ENCODE results near the gene COA1. TPM values are rescaled to one million over a fixed set of nuclear protein-coding genes. Genes with fewer than 3 reads are reported as not detected.
"Not testable (repeated sequence)": the region's sequence is repeated elsewhere in the genome, so short reads cannot be mapped to it uniquely, and the experiment has no call there.

The COA1 gene
- total RNA-seq, 1 donor from 2014 or later: 42.9 TPM

DNA sequence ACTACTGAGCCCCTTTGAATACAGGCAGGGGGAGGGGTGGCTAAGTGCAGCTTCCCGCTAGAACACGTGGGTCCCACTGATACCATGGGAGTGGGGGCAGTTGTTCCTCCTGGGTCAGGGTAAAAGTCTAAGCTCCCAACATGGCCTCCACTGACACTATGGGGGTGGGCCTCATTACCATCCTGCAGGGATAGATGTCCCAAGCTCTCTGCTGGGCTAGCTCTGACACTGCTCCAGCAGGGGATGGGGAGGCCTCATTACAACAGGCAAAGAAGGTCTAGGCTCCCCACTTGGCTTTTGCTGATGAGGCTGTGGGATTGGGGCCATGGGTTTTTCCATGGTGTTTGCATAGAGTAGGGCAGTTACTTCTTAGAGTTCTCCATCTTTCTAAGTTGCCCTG lies 94.9 kb downstream of the COA1 start:
- DNase-seq (ENCODE audit: low spot score): no peak

DNA sequence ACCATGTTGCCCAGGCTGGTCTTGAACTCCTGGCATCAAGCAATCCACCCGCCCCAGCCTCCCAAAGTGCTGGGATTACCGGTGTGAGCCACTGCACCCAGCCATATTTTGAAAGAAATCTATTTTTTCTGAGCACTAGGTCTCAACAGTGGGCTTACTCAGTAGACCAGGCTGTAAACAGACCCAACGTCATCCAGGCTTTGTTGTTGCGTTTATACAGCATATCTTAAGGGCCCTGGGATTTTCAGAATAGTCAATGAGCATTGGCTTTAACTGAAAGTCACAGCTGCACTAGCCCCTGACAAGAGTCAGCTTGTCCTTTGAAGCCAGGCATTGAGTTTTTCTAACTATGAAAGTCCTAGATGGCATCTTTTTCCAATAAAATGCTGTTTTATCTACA lies 96.6 kb downstream of the COA1 start:
- no peak for DNase-seq (ENCODE audit: low spot score)

DNA sequence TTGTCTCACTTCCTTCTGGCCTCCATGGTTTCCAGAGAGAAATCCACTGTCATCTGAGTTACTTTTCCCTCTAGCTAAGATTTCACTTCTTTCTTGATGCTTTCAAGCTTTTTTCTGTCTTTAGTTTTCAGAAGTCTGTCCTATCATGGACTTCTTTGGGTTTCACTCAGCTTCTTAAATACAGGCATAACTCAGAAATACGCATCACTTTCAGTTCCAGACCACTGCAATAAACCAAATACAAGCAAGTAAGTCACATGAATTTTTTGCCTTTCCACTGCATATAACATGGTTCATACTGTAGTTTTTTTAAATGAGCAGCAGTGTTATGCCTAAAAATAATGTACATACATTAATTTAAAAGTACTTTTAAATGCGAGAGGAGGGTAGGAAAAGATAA lies 97.8 kb downstream of the COA1 start:
- no peak for DNase-seq (ENCODE audit: low spot score)

DNA sequence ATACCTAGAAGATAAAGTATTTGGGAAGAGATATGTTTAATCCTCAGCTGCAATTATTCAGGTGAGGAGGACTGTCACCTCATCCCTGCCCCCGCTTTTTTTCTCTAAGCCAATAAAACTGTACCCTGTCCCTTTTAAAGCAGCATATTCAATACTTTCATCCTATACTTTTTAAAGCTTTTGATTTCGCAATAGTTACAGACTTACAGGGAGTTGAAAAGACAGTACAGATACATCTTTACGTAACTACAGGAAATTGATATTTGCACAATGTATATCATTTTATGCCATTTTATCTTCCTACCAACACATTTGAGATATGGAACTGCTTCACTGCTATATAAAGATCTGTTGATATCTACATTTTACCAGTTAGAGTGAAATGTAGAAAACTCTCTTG lies 98.8 kb downstream of the COA1 start:
- DNase-seq (ENCODE audit: low spot score): no peak

DNA sequence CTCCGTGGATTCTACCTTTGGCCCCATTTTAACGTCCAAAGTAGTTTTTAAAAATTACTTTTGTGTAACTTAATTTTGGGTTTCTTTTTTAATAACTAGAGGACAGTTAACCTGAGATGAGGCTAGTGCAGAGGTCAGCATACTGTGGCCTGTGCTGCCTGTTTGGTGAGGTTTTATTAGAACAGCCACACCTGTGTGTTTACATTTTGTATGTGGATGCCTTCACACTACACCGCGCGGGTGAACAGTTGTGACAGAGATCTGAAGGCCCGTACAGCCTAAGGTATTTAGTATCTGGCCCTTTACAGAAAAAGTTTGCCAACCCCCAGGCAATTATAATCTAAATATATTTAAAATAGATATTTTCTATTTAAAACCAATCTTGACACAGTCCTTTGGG lies 99.5 kb downstream of the COA1 start:
- DNase-seq (ENCODE audit: low spot score): no peak

DNA sequence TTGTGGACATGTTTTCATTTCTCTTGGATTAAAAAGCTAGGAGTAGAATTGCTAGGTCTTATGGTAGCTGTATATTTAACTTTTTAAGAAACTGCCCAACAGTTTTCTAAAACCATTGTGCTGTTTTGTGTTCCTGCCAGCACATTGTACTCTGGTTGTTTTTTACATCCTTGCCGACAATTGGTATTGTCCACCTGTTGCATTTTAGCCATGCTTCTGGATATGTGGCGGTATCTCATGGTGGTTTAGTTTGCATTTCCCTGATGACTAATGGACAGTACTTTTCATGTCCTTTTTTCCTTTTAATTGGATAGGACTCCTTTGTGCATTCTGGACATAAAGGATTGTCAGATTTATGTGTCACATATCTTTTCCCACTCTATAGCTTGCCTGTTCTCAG lies 100.9 kb downstream of the COA1 start:
- DNase-seq (ENCODE audit: low spot score): no peak

DNA sequence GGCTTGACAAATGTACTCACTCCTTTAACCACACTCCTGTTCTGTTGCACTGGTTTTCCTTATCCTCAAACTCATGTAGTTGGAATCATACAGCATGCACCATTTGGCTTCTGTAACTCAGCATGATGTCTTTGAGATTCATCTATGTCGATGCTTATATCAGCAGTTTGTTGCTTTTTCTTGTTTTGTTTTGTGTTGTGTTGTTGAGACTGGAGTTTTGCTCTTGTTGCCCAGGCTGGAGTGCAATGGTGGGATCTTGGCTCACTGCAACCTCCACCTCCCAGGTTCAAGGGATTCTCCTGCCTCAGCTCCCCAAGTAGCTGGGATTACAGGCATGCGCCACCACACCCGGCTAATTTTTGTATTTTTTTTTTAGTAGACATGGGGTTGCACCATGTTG lies 101.5 kb downstream of the COA1 start:
- not testable (repeated sequence) for DNase-seq (ENCODE audit: low spot score)

DNA sequence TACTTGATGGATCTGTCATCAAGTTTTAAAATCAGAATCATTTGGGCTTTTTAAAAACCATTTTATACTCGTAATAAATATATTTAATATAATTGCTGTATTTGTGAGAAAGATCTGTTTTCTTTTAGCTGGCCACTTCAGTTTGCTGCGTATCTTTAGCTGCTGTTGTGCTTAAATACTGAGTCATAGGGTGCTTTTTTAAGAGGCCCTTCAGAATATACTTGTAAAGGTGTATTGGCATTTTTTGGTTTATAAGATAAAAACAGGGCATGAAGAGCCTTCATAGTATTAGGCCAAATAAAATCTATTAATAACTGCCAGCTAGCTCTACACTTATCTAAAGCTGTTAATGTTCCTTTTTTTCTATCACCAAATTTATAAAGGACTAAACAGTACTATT lies 102.6 kb downstream of the COA1 start:
- DNase-seq (ENCODE audit: low spot score): no peak

DNA sequence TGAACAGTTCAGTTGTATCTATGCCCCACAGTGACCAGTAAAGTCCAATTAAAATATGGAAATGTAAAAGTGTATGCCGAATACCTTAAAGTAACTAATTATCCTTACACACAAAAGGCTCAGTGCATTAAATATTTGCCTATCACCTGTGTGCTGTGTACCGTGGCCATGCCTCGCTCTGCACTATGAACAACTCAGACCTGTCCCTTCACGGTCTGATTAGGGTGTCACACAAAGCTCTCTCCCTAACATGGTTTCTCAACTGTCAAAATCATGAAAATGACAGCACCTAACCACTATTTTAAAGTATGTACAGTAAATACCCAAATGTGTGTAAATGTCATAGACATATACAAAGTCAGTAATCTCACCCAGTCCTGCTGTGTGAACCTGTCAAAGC lies 103.3 kb downstream of the COA1 start:
- no peak for DNase-seq (ENCODE audit: low spot score)

DNA sequence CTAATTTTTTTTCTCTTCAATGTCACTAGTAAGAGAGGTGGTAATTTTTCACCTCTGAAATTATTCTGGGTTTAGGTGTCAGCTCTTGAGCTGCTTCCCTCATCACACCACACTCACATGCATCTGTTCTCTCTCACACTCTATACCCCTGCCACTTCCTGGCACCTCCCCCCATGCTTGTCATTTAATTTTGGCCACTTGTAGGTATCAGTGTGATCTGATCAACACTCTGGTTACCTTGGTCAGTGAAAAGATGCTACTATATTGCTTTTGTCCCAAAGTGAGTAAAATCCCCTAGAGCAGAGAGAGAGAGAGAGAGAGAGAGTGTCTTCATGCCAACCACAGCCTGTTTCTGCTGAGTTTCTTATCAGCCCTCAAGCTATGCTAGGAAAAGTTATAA lies 103.9 kb downstream of the COA1 start:
- no peak for DNase-seq (ENCODE audit: low spot score)

DNA sequence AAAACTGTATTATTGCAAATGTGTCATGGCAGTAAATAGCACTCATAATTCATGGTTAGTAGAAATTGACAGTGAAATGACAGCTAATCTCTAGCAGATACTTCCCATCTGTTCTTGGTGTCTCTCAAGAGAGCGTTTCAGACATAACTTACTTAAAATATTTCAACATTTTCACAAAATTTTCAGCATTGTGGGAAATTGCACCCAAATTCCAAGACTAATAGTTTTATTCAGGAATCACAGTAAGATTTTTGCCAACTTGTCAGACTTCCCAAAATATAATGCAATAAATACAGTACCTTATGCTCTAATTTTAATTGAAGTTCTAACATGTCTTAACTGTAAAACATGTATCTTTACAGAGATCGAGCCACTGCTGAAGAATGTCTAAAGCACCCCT lies 105.2 kb downstream of the COA1 start:
- no peak for DNase-seq (ENCODE audit: low spot score)

DNA sequence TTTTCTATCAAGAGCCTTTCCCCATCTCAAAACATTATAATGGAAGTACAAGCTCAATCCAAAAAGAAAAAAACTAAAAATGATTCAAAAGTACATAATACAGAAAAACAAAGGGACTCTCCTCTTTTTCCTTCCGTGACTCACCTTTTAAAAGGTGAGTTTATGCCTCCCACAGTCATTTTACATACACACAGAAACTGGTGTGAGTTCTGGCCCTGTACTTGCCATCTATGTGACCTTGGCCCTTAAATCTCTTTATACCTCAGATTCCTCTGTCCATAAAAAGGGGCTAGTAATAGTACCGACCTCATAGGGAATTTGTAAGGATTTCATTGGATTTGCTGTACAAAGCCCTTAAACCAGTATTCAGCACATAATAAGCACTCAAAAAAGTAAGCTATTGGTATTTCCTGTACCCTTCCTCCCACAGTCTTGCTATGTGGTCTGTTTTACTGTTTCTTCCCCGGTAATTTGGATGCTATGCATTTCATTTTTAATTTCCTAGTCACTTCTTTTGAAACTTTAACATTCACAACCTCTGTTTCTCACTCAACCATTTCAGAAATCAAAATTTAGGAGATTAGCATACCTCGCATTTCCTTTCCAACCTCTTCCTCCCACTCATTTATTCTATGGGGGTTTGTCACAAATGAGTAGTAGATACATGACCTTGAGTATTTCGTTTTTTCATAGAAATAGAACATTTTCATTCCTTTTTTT lies 107.4 kb downstream of the COA1 start:
- no peak for DNase-seq (ENCODE audit: low spot score)

DNA sequence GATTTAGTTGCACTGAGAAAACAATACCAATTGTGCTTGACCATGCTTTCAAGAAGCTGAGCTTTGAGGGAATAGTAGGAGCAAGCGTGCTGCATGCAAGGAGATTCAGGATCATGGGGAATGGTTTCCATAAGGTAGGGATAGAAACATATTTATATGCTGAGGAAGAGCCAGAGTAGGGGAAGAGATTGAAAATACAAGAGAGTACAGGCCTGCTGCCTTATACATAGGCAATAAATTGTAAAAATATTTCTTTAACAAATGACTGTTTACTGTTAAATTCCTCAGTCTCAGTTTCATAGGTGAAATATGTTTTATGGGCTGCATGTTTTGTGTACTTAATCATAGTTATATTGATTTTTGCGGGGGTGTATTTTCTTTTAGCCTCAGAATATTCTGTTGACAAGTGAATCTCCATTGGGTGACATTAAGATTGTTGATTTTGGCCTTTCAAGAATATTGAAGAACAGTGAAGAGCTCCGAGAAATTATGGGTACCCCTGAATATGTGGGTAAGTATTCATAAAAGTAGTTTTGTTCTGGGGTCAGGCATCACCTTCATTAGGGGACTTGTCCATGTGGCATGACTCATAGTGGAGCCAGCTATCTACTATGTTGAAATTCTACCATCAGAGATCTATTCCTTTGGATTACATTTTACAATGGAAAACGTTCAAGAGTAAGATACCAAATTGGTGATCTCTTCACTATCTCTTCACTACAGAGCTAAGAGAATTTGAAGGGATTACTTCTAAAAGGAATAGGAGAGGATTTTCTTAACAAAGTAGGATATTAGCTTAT lies 109.9 kb downstream of the COA1 start:
- no peak for DNase-seq (ENCODE audit: low spot score)

DNA sequence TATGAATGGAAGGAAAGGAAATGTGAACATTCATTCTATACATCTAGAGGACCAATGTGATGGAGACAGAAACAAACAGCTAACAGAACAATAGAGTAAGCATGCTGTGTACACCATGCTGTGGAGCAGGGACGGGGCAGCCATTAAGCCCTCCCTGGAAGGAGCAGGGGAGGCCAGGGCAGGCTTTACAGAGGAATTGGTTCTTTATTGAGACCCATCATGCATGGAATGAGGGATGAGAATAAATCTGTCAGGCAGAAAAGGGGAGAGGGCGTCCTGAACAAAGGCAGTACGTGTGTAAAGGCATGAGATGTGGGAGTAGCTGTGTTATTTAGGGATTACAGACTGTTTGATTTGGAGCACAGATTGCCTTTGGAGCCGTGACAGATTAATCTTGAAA lies 111.2 kb downstream of the COA1 start:
- no peak for DNase-seq (ENCODE audit: low spot score)

DNA sequence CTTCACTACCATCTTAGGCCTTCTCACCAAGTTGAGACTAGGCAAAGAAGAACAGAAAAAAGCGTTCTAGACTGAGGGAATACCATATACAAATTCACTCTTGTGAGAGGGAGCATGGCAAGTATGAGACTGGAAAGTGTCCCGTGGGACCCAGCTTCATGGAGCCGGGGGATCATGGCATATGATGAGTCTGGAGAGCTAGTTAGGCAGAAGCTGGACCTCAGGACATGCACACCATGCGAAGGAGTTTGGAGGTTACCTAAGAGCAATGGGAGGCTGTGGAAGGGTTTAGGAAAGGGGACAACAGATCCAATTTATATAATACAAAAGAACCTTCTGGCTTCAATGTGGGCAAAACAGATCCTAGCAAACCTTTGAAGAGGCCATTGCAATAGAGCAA lies 112.3 kb downstream of the COA1 start:
- DNase-seq (ENCODE audit: low spot score): no peak

DNA sequence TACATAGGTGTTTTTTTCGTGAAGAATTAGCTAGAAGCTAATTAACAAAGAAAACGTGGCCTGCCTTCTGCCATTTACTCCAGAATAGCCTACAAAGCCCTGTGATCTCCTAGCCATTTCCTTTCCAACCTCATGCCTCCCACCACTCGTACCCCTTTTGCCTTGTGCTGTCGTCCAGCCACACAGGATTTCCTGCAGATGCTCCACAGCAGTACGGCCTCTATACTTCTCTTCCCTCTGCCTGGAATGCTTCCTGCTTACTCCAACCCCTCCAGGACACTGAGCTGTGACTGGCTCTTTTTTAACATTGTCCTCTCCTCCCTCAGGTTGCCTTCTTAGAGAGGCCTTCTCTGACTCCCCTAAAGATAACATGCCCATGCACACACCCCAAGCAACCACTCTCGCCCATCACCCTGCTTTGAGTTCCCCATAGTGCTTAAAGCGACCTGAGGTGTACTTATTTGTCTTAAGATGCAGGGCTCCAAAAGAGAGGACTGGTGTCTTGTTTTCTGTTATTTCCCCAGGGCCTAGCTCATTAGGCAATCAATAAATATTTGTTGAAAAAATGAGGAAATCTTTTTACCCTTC lies 113.7 kb downstream of the COA1 start:
- DNase-seq (ENCODE audit: low spot score): no peak

DNA sequence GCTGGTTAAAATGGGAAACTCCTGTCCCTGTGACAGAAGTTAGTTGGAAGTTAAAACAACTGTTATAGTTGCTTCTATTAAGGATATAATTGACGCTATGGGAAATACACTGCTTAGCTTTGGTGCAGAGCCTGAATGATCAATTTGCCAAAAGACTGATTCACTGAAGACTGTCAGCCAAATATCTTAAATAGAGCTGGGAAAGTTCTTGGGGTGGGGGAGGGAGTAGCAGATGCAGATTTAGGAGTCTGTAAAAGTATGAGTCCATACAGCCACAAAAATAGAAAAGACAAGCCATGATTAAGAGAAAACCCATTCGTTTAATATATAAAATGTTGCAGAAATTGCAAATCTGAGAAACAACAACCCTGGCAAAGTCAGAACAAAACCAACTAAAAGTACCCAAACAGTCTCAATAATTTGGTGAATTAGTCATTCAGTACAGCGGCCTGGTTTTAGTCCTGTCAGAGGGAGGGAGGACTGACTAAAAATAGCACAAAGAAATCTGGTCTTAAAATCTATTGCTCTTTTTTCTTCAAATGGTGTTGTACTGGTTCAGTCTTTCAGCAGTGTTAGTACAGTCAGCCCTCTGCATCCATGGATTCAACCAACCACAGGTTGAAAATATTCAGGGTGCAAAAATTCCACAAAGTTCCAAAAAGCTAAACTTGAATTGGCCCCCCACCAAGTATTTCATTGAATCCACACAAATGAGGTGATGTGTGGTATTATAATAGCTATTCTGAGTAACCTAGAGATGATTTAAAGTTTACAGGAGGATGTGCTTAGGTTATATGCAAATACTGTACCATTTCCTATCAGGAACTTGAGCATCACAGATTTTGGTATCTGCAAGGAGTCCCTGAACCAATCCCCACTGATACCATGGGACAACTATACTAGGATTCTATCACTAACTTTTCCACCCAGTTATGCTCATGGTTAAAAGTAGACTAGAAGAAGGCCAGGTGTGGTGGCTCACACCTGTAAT lies 116.4 kb downstream of the COA1 start:
- no peak for DNase-seq (ENCODE audit: low spot score)

DNA sequence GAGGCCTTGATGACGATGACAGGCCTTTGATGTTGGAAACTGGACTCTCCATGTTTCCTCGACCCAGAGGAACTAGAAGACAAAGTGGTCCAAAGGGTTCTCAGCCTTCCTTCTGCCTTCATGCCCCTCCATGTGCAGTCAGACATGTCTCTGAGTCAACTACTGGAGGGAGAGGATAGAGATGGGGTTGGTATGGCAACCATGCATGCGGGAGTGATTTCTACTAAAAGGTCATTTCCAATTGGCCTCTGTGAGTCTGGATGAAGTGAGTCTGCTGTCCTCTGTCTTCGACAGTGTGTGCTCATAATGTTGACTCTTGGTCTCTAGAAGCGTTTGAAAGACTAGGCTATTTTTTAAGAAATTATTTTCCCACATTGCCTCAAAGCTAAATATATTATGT lies 117.2 kb downstream of the COA1 start:
- DNase-seq (ENCODE audit: low spot score): no peak

DNA sequence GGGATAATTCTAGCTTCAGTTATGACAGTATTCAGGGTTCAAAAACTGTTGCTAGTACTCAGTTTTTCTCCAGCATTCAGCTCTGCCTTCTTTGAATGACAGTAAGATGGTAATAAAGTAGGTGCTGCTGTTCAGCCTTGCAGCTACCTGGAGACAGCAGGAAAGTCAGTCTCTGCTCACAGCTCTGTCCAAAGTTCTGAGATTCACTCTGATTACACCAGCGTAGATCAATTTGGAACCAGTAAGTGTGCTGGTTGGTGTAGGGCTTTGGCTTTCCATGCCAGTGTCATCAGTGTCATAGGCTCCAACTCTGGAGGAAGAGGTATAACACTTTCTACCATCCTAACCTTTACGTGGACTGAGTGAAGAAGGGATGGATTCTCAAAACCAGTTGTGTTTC lies 120.2 kb downstream of the COA1 start:
- no peak for DNase-seq (ENCODE audit: low spot score)

DNA sequence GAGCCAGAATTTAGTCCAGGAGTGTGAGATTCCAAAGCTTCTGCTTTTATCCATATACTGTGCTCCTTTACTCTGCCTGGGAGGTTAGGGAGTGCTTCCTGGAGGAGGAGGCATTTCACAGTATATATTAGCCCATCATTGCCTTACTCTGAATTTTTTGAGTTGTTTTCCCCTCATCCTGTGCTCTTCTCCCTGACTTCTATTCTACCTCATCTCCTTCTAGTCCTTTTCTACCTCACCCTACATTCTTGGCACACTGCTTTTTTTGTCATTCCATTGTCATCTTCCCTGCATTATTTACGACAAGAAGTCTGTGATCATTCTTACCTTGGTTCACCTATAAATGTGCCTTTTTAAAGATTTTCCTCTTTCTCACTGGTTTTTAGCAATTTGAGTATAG lies 125.1 kb downstream of the COA1 start:
- DNase-seq (ENCODE audit: low spot score): no peak

DNA sequence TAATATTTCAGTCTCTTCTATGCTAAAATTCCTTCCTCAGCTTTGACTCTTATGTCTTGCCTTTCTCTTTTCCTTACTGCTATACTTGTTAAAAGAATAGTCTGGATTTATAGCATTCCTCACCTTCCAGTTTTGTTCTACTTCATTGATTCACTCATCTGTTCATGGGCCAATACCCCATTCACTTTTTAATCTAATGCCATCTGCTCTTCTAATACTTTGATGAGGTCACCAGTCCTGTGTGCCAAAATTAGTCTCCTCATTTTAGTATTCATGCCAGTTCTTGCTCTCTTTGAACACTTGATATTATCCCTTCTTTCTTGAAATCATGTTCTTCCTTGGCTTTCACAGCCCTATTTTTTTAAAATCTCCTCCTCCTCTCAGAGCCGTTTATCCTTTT lies 127.1 kb downstream of the COA1 start:
- DNase-seq (ENCODE audit: low spot score): no peak

Data from mesenteric fat pad (tissue), 1 donor.